ENCODE measurements around the gene OSM.
"Not testable (repeated sequence)": the region's sequence is repeated elsewhere in the genome, so short reads cannot be mapped to it uniquely, and the experiment has no call there.

OSM gene

DNA sequence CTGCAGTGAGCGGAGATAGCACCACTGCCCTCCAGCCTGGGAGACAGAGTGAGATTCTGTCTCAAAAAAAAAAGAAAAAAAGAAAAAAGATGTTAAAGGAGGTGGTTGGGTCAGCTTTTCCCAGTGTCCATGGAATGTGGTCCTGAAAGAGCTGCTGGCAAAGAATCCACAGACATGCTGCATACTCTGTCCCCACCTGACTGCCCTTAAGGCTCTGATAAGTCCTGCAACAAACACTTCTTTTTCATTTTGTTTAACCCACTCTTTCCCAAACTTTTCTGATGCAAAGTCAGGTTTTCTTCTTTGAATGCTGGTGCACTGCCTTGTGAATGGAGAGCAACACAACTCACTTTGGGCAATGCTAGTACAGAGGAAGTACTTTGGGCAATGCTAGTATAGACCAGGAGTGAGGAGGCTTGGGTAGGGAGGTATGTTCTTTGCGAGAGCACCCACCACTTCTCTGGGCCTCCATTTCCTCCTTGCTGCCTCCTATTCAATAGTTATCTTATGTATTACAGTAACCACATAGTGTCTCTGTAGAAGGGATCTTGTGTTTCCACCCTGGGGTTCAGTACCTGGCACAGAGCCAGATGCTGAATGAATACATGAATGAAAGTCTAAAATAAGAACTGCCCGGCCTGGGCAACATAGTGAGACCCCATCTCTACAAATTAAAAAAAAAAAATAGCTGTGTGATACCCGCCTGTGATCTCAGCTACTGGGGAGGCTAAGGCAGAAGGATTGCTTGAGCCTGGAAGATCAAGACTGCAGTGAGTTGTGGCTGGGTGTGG lies 39.0 kb downstream of the OSM start:
- no peak for DNase-seq (ENCODE audit: low read depth in 3 of 3)

DNA sequence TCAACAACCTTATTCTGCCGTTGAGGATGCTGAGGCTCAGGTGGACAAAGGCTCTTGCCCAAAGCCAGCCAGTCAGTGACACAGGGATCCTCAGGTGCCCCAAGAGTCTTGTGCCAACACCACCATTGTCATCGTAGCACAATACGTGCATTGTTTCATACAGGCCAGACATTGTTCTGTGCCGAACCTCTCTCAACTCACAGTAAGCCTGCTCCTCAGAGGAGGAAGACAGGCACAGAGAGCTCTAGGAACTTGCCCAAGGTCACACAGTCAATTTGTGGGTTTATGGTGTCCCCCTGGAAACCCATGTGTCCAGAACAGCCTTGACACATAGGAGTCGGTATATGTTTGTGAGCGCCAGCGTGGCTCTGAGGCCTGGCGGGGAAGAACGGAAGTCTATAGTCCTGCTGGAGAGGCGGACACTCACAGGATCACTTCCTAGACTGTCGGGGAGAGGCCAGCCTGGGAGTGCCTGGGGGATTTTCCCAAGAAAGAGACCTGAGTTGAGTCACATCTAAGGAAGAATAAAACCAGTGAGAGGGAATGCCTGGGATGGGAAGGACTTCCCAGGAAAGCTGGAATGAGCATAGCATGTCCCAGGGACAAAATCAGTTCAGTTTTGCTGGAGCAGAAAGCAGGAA lies 40.3 kb downstream of the OSM start:
- DNase-seq (ENCODE audit: low read depth in 3 of 3), result no peak

DNA sequence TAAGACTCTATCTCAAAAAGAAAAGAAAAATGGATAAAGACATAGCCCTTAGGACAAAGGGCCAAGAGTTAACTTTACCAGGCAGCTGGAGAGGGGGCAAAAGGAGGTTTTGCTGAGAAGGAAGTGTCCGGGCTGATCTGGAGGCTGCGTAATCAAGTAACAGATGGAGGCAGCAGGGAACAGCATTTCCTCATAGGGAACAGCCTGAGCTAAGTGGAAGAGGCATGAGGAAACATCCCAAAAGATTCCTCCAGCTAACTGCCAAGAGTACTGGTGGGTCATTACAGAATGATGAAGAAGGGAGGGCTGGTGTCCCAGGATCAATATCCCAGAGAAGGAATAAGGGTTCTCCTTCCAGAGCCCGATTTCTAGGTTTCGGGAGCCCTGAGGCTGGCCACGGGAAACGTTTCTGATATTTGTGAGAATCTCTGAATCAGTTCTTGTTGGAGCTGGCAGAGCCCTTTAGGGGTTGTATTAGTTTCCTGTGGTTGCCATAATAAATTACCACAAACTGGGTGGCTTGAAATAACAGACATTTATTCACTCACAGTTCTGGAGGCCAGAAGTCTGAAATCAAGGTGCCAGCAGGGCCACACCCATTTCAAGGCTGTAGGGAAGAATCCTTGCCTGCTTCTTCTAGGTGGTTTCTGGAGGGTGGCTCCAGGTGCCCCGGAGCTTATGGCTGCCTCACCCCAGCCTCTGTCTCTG lies 41.3 kb downstream of the OSM start:
- no peak for DNase-seq (ENCODE audit: low read depth in 3 of 3)

DNA sequence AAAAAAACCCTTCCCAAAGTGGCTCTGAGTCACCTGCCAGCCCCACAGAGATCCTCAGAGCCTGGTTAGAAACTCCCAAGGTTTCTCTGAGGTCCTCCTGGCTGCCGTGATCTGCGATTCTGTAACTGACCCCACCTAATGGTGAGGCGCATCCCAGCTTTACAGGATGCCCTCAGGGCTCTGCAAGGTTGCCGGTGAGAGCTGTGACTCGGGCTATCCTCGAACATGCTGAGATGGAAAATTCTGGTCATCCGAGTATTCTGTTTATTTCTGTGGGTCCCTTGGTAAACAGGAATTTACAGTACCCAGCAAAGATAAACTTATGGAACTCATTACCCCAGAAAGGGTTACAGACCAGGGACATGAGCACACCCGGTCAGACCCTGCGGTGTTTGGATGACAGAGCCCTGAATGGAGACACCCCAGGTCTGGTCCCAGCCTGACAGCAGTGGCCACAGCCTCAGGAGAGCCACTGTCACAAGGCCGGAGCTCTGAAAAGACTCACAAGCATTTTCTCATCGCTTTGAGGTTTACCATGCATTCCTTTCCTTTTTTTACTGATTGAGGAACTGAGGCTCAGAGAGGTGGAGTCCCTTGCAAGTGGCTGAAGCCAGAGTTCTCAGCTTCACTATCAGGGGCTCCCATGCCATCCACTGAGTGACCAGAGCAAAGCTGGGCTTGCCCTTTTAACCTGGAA lies 42.3 kb downstream of the OSM start:
- DNase-seq (ENCODE audit: low read depth in 3 of 3), result no peak

DNA sequence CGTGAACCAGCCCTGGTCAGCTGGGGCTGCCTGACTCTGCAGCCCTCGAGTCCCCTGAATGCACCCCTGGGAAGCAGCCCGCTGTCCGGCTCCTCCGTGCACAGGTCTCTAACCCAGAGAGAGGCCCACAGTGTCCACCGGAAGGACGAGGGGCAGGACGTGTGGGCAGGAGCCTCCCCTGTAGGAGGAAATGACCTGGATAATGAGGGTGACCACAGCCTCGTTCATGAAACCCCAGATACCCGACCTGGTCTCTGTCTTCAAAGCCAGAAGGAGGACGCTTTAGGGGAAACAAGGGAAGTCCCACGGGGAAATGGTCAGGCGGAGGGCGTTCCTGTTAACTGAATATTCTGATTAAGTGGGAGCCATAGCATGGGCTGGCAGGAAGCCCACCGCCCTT lies 43.3 kb downstream of the OSM start:
- DNase-seq (ENCODE audit: low read depth in 3 of 3), result no peak

DNA sequence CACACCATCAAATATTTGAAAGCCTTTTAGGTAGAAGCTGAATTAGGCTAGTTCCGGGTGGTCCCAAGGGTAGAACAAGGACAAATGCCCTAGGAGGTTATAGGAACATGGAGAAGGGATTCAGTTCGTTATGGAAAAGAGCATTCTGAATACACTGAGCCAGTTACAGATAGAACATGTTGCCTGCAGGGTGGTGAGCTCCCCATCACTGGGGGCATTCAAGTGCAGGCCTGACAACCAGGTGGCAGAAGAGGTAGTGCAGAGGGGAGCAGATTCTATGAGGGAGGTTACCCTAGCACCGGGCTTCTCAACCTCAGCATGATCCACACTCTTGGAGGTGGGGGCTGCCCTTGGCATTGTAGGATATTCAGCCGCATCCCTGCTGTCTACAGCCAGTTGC lies 44.3 kb downstream of the OSM start:
- no peak for DNase-seq (ENCODE audit: low read depth in 3 of 3)

DNA sequence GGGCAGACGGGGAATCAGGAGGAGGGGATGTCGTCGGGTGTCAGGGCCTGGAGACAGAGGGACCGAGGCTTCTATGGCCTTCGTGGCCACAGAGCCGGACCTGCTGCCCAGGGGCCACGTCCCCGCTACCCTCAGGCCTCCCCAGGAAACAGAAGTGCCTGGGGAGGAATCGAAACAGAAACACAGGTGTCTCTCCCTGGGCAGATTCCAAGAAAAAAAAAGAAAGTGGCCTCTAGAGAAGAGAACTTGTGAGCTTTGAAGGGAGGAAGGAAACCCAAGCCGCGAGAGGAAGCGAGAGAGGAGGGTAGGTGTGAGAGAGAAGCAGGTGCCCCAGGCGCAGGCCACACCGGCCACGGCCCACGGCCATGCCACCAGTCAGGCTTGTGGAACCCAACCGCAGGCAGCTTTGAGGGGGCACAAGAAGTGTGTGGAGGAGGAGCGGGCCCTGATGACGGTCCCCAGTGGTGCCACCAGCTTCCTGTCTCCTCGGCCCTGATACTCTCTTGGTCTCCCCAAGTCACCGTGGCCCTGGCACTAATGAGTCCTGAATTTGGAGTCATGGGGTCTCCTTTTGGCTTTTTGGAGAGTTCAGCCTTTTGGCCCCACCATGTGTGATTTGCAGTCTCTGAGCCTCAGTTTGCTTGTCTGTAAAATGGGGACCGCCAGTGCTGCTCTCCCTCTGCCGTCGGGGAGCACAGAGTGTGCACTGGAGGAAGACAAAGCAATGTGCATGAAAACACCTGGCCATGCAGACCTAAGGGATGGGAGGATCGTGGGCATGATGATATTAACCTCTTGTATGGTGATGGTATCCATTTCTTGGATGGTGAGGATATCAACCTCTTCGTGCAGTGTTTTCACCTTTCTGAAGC lies 45.3 kb downstream of the OSM start:
- no peak for DNase-seq (ENCODE audit: low read depth in 3 of 3)

DNA sequence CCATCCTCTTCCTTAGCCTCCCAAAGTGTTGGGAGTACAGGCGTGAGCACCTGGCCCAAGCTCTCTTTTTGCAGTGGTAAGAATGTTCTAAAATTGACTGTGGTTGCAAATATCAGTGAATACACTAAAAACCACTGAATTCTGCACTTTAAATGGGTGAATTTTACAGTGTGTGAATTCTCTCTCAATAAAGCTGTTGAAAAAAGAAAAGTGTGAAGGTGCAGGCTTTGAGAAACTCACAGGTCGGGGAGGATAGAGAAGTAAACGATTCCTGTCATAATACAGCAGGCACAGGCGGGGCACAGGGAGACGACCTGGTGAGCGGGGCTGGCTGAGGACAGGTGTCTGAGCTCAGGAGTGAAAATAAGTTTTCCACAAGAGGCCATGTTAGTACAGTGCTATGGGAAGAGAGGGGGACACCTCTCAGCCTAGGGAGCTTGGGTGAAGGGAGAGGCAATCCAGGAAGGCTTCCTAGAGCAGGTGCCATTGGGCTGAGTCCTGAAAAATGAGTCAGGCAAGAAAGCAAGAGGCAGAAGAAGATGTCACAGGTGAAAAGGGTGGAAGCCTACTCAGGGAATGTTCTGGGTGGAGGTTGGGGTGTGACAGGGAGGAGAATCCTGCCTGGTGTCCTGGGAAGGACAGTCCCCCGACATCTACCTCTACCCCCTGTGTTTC lies 46.2 kb downstream of the OSM start:
- DNase-seq (ENCODE audit: low read depth in 3 of 3), result no peak

DNA sequence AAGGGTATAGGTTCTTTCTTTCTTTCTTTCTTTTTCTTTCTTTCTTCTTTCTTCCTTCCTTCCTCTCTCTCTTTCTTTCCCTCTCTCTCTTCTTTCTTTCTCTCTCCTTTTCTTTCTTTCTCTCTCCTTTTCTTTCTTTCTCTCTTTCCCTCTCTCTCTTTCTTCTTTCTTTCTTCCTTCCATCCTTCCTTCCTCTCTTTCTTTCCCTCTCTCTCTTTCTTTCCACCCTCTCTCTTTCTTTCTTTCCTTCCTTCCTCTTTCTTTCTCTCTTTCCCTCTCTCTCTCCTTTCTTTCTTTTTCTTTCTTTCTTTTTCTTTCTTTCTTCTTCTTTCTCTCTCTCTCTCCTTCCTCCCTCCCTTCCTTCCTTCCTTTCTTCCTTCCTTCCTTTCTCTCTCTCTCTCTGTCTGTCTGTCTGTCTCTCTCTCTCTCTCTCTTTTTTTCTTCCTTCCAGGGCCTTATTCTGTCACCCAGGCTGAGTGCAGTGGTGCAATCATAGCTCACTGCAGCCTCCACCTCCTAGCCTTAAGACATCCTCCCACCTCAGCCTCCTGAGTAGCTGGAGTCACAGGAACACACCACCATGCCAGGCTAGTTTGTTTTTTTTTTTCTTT lies 46.9 kb downstream of the OSM start:
- DNase-seq (ENCODE audit: low read depth in 3 of 3), result no peak

DNA sequence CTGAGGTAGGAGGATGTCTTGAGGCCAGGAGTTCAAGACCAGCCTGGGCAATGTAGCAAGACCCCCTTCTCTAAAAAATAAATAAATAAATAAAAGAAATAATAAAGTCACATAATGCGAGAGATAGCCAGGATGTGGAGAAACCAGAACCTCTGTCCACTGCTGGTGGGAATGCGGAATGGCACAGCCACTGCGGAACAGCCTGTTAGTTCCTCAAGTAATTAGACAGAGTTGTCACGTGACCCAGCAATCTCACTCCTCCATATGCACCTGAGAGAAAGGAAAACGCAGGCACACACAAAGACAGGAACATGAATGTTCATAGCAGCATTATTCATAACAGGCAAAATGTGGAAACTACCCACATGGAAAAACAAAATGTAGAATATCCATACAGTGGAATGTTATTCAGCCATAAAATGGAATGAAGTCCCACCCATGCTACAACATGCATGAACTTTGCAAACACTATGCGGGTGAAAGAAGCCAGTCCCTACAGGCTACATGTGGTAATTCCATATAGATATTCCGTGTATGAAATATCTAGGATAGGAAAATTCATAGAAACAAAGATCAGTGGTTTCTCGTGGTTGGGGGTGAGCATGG lies 47.5 kb downstream of the OSM start:
- DNase-seq (ENCODE audit: low read depth in 3 of 3), result no peak

DNA sequence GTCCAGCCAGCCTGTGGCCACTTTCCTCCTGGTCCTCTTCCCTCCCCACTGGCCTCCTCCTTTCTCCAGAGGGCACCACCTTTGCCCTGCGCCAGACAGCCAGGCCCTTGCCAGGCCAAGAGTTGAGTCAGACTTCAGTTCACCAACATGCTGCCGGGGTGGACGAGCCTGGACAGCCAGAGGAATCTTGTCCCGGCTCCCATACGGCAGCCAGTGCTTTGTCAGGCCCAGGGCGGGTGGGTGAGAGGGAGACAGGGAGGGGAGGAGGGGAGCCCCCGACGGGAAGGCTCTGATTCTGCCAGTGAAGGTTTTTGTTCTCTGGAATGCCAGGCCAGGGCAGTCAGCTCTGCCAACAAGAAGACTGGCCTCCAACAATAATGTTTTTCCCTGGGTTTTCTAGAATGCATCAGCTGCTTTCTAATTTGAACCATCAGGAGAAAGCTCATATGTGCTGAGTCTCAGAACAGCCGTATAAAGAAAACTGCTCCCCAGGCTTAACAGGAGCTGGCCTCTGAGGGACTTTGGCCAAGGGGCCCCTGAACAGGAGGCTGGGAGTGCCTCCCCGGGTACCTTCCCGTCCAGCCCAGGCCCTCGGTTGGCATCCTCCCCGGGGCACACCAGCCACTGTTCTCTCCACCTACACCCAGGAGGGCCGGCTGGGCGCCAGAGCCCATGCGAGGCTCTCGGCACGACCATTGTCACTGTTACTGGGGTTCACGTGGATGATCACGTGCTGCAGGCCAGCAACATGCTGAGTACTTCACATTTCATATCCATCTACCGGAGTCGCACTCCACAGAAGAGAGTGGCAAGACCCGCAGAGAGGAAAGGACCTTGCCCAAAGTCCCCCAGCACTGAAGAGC lies 48.7 kb downstream of the OSM start:
- no peak for DNase-seq (ENCODE audit: low read depth in 3 of 3)

DNA sequence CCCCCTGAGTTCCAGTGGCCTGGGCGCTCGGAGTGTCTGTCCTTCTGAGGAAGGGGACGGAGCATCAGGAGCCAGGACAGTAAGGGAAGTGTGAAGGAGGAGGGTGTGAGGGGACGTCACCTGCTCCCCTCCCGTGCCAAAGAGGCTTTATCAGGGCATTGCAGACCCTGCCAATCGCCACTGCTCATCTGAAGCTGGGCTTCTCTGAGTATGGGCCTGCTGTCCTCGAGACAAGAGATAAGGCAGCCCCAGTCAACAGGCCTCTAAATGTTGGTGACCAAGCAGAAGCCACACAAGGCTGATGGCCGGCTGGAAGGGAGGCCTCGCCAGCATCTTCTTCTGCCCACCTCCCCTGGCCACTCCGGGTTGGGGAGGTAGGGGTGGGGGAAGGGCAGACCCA lies 49.9 kb downstream of the OSM start:
- no peak for DNase-seq (ENCODE audit: low read depth in 3 of 3)

DNA sequence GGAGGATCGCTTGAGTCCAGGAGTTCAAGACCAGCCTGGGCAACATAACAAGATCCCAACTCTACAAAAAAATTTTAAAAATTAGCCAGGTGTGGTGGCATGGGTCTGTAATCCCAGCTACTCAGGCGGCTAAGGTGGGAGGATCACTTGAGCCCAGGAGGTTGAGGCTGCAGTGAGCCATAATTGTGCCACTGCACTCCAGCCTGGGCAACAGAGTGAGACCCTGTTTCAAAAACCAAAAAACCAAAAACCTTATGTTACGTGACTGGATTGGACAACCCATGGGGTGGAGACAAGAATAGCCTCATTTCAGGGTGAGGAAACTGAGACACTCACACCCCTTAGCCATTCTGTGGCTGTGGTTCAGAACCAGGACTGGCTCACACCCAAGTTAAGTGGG lies 50.4 kb downstream of the OSM start:
- DNase-seq (ENCODE audit: low read depth in 3 of 3), result not testable (repeated sequence)

DNA sequence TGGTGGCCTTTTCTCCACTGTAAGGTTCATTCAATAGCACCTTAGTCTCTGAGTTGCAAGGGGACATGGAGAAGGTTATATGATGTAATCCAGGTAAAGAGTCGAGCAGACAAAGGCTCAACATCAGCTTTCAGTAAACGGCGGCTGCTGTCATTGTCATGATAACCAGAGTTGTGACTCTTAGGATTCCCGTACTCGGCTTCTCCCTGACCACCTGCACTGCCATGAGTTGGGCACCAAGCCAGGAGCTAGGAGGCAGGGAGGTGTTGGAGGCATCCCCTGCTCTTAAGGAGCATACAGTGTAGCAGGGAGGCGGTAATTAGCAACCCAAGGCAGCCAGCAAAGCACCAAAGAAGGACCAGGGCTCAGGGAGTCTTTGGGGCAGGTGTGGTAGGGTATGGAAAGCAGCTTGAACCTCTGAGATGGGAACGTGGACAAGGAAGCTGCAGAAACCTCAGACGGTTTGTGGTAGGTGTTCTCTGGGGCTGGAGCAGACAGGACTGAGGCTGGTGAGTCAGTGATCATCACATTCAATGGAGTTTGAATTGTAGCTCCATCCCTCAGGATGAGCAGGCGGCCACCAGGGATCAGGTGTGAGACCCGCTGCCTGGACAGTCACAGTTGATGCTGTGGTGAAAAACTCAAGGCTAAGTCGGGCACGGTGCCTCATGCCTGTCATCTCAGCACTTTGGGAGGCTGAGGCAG lies 51.8 kb downstream of the OSM start:
- DNase-seq (ENCODE audit: low read depth in 3 of 3), result no peak

DNA sequence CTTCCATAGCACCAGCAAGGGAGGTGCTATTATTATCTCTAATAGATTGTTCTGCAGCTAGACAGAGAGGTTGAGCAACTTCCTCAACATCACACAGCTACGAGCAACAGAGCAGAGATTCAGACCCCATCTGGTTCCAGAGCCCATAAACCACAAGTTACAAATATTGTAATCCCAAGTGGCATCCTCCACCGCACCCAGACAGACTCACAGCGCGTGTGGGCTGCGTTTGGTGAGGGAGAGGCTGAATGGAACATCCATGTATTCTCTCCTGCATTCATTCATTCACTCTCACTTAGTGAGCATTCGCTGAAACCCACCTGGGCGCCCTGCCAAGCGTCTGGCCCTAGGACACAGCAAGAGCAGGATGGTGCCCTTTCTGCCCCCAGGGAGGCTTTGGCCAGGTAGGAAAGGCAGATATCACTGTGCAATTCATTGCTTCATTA lies 53.6 kb downstream of the OSM start:
- DNase-seq (ENCODE audit: low read depth in 3 of 3), result no peak

Measured in stimulated activated CD4-positive, alpha-beta T cell treated with anti-CD3 and anti-CD28 coated beads, TNF-alpha, amount 100 ng/mL, for 48 hours (primary cell).